Keratinocyte (primary cell): ENCODE results near the gene LPA. TPM values are rescaled to one million over a fixed set of nuclear protein-coding genes. Genes with fewer than 3 reads are reported as not detected.
"Not testable (repeated sequence)": the region's sequence is repeated elsewhere in the genome, so short reads cannot be mapped to it uniquely, and the experiment has no call there.

Source experiments
- DNase-seq: peaks from one replicate; pipeline ENCODE4 v3.0.0-alpha.2; 2011; ENCODE audit warnings: low read depth, missing footprints, low spot score
- FAIRE-seq: peaks from 2 replicates; lab custom pipeline; 2011; peaks lifted over from hg19 to GRCh38; lab: Jason Lieb, UNC
- H2AFZ ChIP-seq: 2 replicates; pipeline ENCODE4 v1.6.0; 2012; ENCODE audit warnings: low read length, control low read depth, inconsistent platforms; ENCODE audit not compliant: control insufficient read depth
- H3K27ac ChIP-seq: 2 replicates; pipeline ENCODE4 v1.5.1; 2011; ENCODE audit warnings: low read length; ENCODE audit not compliant: control insufficient read depth, insufficient read depth
- H3K27me3 ChIP-seq: 3 replicates; pipeline ENCODE4 v1.6.0; 2011; ENCODE audit warnings: low read length; ENCODE audit not compliant: control insufficient read depth, insufficient read depth; ENCODE audit errors: extremely low read depth
- H3K36me3 ChIP-seq, 2 experiments: 2 replicates in 1 of 2; 3 replicates in 1 of 2; pipeline ENCODE4 v1.5.1; 2011; ENCODE audit warnings: low read length in 2 of 2, mild to moderate bottlenecking in 1 of 2; ENCODE audit not compliant: control insufficient read depth in 2 of 2, insufficient read depth in 2 of 2; ENCODE audit errors: extremely low read depth in 1 of 2
- H3K4me1 ChIP-seq: 3 replicates; pipeline ENCODE4 v1.5.1; 2011; ENCODE audit warnings: low read length; ENCODE audit not compliant: control insufficient read depth, insufficient read depth; ENCODE audit errors: extremely low read depth
- H3K4me2 ChIP-seq: 3 replicates; pipeline ENCODE4 v1.6.0; 2011; ENCODE audit warnings: low read depth, low read length; ENCODE audit not compliant: control insufficient read depth, insufficient read depth; ENCODE audit errors: extremely low read depth
- H3K4me3 ChIP-seq, 3 experiments: fragments of 200-600 bp in 1 of 3; sonication (generic) in 1 of 3; 2 replicates in 2 of 3; 3 replicates in 1 of 3; pipeline ENCODE4 v1.5.1; 2011 to 2016; ENCODE audit warnings: low read length in 3 of 3, mild to moderate bottlenecking in 3 of 3, control low read depth in 2 of 3, inconsistent platforms in 1 of 3, low read depth in 1 of 3, mixed read lengths in 1 of 3, mixed run types in 1 of 3, moderate library complexity in 1 of 3; ENCODE audit not compliant: control insufficient read depth in 2 of 3, insufficient read depth in 2 of 3; ENCODE audit errors: extremely low read depth in 1 of 3
- H3K79me2 ChIP-seq: 2 replicates; pipeline ENCODE4 v1.6.0; 2012; ENCODE audit warnings: low read length; ENCODE audit not compliant: control insufficient read depth, insufficient read depth
- H3K9ac ChIP-seq: 3 replicates; pipeline ENCODE4 v1.6.0; 2011; ENCODE audit warnings: low read length; ENCODE audit not compliant: control insufficient read depth, insufficient read depth; ENCODE audit errors: extremely low read depth
- H3K9me1 ChIP-seq: 3 replicates; pipeline ENCODE4 v1.6.0; 2011; ENCODE audit warnings: low read length; ENCODE audit not compliant: control insufficient read depth, insufficient read depth; ENCODE audit errors: extremely low read depth
- H3K9me3 ChIP-seq: 2 replicates; pipeline ENCODE4 v1.5.1; 2012; ENCODE audit warnings: low read depth, low read length; ENCODE audit not compliant: control insufficient read depth
- H4K20me1 ChIP-seq: 3 replicates; pipeline ENCODE4 v1.6.0; 2011; ENCODE audit warnings: low read length; ENCODE audit not compliant: control insufficient read depth, insufficient read depth; ENCODE audit errors: extremely low read depth
- EZH2 ChIP-seq: IDR thresholded peaks from one replicate; pipeline ENCODE4 v1.6.1; 2012; ENCODE audit warnings: inconsistent platforms, mild to moderate bottlenecking, low read length, moderate library complexity
- dilution Hi-C: fragments of 300-500 bp; cut with MboI; formaldehyde crosslinking; loops from one replicate; pipeline ENCODE4 v1.7.0; 2020; ENCODE audit warnings: low sequenced_read_pairs; ENCODE audit not compliant: extremely low pct_ligation_motif_present
- polyA plus RNA-seq, 5 experiments: library from polyadenylated mRNA; depleted of rRNA in 3 of 5; stranded (reverse) in 3 of 5; stranded (forward) in 1 of 5; unstranded in 1 of 5; fragments of >200 nt; gene quantifications; 1 replicate in 1 of 5; 2 replicates in 3 of 5; 3 replicates in 1 of 5; pipeline versions ENCODE4 v1.2.1 to v1.2.3, GENCODE V29; 2011 to 2012; ENCODE audit warnings: missing spikeins in 2 of 5, low read depth in 1 of 5, low replicate concordance in 1 of 5
- TF ChIP-seq, protein P1 (sequence below), 3 experiments: IDR thresholded peaks in 1 of 3; conservative IDR thresholded peaks in 1 of 3; optimal IDR thresholded peaks in 1 of 3; 2 replicates in 2 of 3; 3 replicates in 1 of 3; pipeline versions ENCODE3 to v1.5.1; 2011; ENCODE audit warnings: low read length in 3 of 3, mild to moderate bottlenecking in 3 of 3, moderate library complexity in 2 of 3, control low read depth in 1 of 3, inconsistent platforms in 1 of 3; ENCODE audit not compliant: insufficient read depth in 2 of 3; ENCODE audit errors: extremely low read depth in 1 of 3

The LPA gene
- polyA plus RNA-seq, 1 donor (not counting 4 experiments of a cell fraction or from before 2014, with no cell fraction given): not detected

DNA sequence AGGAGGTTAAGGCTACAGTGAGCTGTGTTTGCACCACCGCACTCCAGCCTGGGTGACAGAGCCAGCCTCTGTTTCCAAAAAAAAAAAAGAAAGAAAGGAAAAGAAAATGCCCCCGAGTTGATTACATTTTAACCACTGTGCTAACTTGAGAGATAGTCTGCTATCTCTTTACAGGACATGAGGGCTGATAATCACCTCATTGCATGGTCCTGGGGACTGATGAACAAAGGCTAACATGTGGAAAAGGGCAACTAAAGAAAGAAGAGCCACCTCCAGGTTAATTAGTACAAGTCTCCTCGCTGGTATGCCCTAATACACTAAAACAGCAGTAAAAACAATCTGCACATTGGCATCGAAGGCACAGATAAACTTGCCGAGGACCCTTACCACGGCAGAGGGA lies 33.8 kb upstream of the LPA start:
- Histone ChIP-seq H2AFZ (no peak overlapping the region), H3K9me3 (no peaks in the 10 kb centered on the region), H3K27me3 (no peaks in the 10 kb centered on the region), H3K36me3 (no peaks in the 10 kb centered on the region), H4K20me1 (no peaks in the 10 kb centered on the region), H3K4me1 (no peaks in the 10 kb centered on the region), H3K9ac (no peak overlapping the region), H3K4me2 (no peak overlapping the region), H3K27ac (no peak overlapping the region), H3K4me3 (no peak overlapping the region), H3K9me1 (no peaks in the 10 kb centered on the region), H3K79me2 (no peaks in the 10 kb centered on the region)
- dilution Hi-C loops: no loop called here
- no peak for TF ChIP-seq EZH2
- TF ChIP-seq, protein P1, sequence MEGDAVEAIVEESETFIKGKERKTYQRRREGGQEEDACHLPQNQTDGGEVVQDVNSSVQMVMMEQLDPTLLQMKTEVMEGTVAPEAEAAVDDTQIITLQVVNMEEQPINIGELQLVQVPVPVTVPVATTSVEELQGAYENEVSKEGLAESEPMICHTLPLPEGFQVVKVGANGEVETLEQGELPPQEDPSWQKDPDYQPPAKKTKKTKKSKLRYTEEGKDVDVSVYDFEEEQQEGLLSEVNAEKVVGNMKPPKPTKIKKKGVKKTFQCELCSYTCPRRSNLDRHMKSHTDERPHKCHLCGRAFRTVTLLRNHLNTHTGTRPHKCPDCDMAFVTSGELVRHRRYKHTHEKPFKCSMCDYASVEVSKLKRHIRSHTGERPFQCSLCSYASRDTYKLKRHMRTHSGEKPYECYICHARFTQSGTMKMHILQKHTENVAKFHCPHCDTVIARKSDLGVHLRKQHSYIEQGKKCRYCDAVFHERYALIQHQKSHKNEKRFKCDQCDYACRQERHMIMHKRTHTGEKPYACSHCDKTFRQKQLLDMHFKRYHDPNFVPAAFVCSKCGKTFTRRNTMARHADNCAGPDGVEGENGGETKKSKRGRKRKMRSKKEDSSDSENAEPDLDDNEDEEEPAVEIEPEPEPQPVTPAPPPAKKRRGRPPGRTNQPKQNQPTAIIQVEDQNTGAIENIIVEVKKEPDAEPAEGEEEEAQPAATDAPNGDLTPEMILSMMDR (optimal IDR thresholded peaks at IDR 0.05 in 1 of 3, IDR thresholded peaks at IDR 0.05 in 1 of 3, conservative IDR thresholded peaks at IDR 0.05 in 1 of 3; ENCODE audit: extremely low read depth in 1 of 3, insufficient read depth in 2 of 3, low read length in 3 of 3): no peak
- no peak for FAIRE-seq
- no peak for DNase-seq

DNA sequence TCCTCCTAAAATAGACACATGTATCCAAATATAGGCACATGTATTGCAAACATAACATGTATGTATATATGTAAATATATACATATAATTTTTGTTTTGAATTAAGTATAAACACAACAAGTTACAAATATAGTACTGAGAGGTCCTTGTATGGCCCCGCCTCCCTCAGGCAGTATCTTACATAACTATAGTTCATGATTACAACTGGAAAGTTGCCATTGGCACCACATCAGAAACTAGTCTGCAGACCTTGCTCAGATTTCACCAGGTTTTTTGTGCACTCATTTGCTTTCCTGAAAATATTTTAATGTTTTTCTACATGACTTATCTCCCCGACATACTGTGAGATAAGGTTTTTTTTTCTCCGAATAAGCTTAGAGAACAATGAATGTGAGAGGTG lies 32.8 kb upstream of the LPA start:
- H4K20me1 ChIP-seq, FAIRE-seq, H3K27ac ChIP-seq, H3K9me3 ChIP-seq, H2AFZ ChIP-seq, DNase-seq, H3K9ac ChIP-seq, H3K4me1 ChIP-seq, H3K4me2 ChIP-seq, H3K4me3 ChIP-seq, H3K27me3 ChIP-seq, H3K79me2 ChIP-seq, H3K36me3 ChIP-seq, H3K9me1 ChIP-seq, dilution Hi-C loops: not testable (repeated sequence)

DNA sequence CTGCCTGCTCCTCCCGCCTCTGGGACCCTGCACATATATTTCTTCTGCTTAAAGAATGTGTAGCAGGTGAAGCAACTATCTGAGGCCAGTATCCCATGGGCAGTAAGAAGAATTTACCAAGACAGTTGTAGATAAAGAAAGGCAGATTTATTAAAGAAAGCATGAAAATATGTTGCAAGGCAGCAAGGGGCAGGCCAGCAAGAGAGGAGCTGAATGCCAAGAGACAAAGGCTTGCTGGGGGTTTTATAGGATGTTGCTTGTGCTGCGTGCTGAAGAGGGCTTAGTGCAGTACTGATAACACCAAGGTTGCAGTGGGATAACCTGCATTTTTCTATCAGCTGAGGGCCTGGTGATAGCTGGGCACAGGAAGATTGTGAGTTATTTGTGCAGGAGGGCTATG lies 31.5 kb upstream of the LPA start:
- H3K9me3 ChIP-seq, DNase-seq, H3K27me3 ChIP-seq, FAIRE-seq, dilution Hi-C loops, H3K4me2 ChIP-seq, H3K4me3 ChIP-seq, H3K79me2 ChIP-seq, H3K27ac ChIP-seq, H3K36me3 ChIP-seq, H4K20me1 ChIP-seq, H3K9ac ChIP-seq, H3K9me1 ChIP-seq, H3K4me1 ChIP-seq, H2AFZ ChIP-seq: not testable (repeated sequence)

DNA sequence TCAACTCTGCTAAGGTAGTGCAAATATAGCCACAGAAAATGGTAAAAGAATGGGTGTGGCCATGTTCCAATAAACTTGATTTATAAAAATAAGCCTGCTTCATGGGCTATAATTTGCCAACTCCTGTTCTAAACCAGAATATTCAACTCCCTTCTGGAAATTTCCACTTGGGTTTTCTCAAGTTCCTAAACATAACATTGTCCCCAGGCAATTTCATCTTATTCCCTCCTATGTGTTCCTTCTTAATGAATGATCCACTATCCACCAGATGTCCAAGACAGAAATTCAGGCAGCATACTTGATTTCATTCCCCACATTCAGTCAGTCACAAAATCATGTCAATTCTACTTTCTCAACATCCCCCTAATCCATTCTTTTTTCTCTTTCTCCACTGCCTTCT lies 30.9 kb upstream of the LPA start:
- DNase-seq, H3K36me3 ChIP-seq, H3K4me3 ChIP-seq, H3K27ac ChIP-seq, H3K4me2 ChIP-seq, H3K79me2 ChIP-seq, dilution Hi-C loops, FAIRE-seq, H2AFZ ChIP-seq, H3K27me3 ChIP-seq, H4K20me1 ChIP-seq, H3K4me1 ChIP-seq, H3K9me3 ChIP-seq, H3K9ac ChIP-seq, H3K9me1 ChIP-seq: not testable (repeated sequence)
